HG02763 (cell line): ENCODE measurements around the gene TPP2.

Experiments used
- ATAC-seq: cut with Tn5 transposase; IDR thresholded peaks from one replicate; pipeline ENCODE4 v1.9.1; 2021; ENCODE audit warnings: mild to moderate bottlenecking, moderate library complexity; ENCODE audit not compliant: unreplicated experiment

Gene TPP2

DNA sequence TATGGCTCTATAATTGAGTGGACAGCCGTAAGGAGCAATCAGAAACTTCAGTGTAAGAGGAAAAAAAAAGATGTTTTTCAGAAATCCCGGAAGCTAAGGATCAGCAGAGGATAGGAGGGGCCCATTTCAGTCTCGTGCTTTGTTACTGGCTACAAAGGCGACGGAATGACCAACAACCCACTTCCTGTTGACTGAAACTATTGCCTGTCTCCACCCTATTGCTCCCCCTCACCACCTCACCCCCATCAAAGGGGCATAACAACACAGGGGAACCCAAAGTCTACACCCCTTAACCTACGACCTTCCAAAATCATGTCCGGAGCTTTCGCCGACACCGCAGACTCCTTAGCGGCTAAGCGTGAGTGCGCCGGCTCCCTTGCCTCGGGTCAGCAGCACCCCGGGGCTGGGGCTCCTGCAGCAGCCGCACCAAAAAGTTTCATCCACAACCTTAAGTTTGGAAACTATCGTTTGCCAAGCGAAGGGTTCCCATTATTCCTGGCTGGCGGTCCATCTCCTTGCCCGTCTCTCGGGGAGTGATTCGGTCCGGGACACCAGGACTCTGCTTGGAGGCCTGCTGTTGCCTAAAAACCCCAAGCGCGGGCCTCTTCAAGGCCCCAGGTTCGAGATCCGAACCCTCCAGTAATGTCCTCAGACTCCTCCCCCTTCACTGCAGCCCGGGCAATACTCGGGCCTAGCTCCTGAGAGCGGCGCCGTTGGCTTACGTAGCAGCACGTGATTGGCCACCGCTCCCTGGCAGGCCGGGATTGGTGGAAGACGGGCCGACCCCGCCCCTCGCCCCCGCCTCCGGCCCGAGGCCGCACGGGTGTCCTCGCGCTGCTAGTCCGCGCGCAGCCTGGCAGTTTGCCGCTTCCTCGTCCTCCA lies at the start of gene TPP2:
TSS of gene TPP2 (plus strand) at position 840 of the 882 bp plus-strand sequence. CDS start 53 bp downstream, outside the sequence.
- peak; percentile 79 for ATAC-seq

DNA sequence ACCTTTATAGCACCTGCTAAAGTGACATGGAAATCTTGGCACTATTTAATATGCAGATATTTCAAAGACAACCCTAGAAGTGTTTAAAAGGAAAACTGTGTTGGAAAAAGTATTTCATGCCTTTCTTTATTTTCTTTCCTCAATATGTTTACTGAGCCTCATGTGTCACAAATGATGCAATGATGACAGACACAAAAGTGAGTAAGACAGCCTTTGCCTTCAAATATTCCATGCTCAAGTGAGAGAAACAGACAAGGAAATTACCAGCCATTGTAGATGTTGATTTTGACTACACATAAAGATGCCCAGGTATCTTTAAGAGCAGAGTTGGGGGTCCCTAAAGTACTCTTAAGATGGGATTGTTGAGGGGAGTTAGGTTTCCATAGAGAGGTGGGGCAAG lies 48.0 kb upstream of the TPP2 start:
- ATAC-seq = no peak

- no peak for ATAC-seq
These were observed 46.3 kb upstream of the TPP2 start for GRCh38 chr13:102550507-102550906.

- peak; percentile 67 for ATAC-seq
These were observed 40.8 kb upstream of the TPP2 start for GRCh38 chr13:102555914-102556553.

- ATAC-seq = no peak
These were observed 40.0 kb upstream of the TPP2 start for GRCh38 chr13:102556806-102557205.

GRCh38 chr13:102558029-102558428 lies 38.8 kb upstream of the TPP2 start:
- no peak for ATAC-seq

- ATAC-seq = no peak
These were observed 34.9 kb upstream of the TPP2 start for GRCh38 chr13:102561933-102562332.

- no peak for ATAC-seq
These were observed 33.5 kb upstream of the TPP2 start for GRCh38 chr13:102563267-102563666.

DNA sequence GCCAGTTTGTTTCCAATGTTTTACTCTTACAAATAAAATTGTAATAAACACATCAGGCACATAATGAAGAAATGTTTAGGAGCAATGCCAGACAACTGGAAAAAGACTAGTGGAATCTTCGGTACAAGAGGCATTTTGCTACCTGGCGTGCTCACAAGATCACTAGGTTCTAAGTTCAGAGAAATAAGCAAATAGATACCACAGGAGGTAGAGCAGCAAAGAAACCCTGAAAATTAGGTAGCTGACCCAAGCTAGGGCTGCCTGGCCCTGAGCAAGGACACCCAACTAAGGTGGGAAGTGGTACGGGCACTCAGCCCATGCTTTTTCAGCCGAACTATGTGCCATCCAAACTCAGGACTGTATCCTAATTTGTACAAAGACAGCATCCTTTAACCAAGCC lies 32.2 kb upstream of the TPP2 start:
- ATAC-seq = no peak

- ATAC-seq = no peak
These were observed 30.3 kb upstream of the TPP2 start for GRCh38 chr13:102566513-102566912.

GRCh38 chr13:102567857-102568256 lies 28.9 kb upstream of the TPP2 start:
- no peak for ATAC-seq

- ATAC-seq = no peak
These were observed 27.3 kb upstream of the TPP2 start for GRCh38 chr13:102569488-102569887.

DNA sequence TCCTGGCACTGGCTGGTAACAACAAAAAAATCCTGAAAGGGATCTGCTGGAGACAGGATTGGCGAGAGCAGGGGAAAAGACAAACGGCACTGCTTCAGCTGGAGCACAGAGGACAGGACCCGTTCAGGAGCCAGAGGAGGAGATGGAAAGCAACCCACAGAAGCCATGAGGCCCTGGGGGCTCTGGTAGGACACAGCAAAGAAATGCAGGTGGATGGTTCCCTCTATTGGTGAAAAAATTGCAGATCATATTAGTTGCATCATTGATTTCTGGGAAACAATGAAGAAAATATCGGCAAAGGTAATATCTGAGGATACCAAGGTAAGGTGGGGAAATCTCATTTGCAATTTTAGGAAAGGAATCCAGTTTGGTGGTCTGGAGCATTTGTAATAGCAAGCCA lies 25.7 kb upstream of the TPP2 start:
- no peak for ATAC-seq

DNA sequence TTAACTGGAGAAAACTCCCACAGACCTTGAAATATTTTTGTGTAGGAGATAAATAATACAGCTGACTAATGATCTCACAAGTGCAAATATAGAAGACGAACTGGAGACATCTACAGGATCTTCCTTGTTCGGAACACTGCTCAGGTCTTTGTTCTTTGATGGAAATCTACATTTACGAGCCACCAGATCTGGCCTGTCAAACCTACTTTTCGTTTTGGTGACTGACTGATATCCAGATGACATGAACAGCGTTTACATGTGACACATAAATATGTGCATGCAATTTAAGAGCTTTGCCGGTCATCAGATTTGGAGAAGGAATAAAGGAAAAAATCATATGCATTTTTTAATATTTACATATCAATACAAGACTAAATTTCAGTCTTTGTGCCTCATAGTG lies 24.5 kb upstream of the TPP2 start:
- no peak for ATAC-seq

DNA sequence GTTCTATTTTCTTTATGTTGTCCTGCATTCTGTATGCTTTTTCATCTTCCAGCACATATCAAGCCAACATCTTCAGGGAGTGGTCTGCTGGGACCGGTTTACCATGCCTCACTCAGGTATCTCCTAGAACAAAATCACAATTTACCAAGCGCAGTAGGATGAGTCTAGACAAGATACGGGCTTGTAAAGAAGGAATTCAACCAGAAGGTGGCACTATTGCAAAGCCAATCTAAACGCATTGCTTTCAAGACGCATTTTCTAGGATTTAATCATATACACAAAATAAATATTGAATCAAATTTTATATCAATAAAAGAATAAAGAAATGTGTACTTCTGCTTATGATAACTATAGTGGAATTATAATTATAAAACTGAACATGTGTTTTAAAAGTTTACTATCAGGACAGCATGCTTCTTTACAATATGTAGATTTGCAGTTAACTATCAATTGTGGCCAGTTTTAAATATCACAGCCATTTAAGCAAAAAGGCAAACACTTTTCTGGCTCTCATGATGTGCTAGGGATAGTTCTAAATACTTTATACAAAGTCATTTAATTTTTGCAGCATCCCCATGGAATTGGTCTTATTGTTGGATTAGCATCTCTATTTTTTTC lies 16.1 kb upstream of the TPP2 start:
- ATAC-seq = peak; percentile 58

DNA sequence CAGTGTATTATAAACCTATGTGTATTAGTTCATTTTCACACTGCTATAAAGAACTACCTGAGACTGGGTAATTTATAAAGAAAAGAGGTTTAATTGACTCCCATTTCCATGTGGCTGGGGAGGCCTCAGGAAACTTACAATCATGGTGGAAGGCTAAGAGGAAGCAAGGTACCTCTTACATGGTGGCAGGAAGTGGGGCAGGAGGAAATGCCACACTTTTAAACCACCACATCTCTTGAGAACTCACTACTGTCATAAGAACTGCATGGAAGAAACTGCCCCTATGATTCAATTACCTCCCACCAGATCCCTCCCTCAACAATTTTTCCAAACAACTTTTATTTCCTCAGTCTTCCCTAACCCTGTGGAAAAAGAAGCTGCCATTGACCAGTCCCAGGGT lies 14.5 kb upstream of the TPP2 start:
- no peak for ATAC-seq

DNA sequence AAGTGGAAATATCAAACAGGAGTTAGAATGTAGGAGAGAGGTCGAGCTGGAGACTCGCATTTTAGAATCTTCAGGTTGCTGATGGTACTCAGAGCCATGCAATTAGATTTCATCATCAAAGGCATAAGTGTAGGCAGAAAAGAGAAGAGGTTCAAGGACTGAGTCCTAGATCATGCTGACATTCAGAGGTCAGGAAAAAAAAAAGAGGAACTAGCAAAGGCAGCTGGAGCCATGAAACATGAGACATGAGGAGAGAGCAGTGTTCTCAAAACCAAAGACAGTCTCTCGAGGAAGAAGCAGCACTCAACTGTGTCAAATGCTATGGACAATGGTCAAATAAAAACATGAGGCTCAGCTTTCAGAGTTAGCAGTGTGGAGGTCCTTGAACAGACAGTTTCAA lies 12.4 kb upstream of the TPP2 start:
- peak; percentile 64 for ATAC-seq

DNA sequence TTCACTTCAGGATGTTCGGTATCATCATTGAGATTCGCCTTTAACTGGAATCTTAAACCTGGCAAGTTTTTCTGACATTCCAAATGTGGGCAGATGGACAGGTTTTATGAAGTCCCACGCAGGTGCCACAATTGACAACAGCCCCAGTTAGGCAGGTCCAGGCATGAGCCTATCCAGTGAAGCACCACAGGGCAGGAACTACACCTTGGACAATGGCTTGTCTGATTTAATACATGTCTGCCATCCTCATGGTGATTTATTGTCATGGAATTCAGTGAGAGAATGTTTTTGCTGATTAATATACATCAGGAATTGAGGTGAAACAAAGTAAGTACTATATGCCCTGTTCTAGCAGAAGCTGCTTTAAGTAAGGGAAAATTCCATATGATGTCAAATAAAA lies 10.2 kb upstream of the TPP2 start:
- no peak for ATAC-seq

DNA sequence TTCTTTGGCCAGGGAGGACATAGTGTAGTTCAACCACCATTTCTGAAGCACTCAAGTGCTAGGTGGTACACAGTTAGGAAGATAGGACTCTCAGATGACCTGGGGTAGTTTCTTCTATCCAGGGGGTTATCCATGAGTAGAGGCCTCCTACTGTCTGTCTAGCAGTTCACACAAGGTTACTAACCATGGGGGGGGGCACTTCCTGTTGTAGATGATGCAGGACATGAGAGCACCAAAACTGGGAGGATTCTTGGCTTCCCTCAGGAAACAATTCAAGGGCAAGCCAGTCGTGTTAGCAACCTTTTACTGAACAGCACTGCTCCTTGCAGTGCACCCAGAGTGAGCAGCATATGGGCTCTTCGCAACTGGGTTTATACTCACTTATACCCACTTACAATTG lies 8.9 kb upstream of the TPP2 start:
- no peak for ATAC-seq

DNA sequence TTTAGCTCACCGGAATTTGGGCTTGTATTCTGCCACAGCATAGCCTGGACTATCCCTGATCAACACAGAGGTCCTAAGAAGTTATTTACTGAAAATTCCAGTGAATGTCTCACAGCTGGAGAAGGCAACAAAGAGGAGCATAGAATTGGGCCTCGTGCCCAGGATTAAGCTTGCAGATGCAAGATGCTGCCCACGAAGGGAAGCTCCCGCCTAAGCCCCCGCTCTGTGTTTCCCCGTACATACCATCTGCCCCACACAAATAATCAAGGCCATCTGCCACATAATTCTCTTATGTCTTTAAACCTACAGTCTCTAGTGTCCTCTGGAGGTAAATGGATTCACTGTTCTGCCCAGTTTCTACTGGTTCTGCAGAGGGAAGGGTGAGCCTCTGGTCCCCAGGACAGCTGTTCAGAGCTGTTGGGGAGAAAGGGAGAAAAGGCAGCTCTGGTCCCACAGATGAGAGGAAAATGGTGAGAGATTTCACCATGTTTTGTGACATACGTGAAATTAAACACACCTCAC lies 7.4 kb upstream of the TPP2 start:
- no peak for ATAC-seq

GRCh38 chr13:102591988-102592781 lies 4.6 kb upstream of the TPP2 start:
- peak; percentile 35 for ATAC-seq
